Sciatic nerve (tissue), 2 donors: Measurements from ENCODE around the gene ICAM4. TPM values are rescaled to one million over a fixed set of nuclear protein-coding genes. Genes with fewer than 3 reads are reported as not detected.

Experiments
- ATAC-seq: fragments of 200-7000 bp; cut with Tn5 transposase; one replicate; pipeline ENCODE4 v1.9.1; 2020; ENCODE audit warnings: mild to moderate bottlenecking, moderate library complexity
- DNase-seq: peaks from one replicate; pipeline ENCODE4 v3.0.0-alpha.2; 2020; ENCODE audit warnings: low spot score
- intact Hi-C: fragments of 100-400 bp; cut with DNase I; formaldehyde crosslinking; loops from one replicate; pipeline ENCODE4 v1.14.2; 2022
- total RNA-seq: library from RNA; stranded (reverse); fragmentation: NEBNext Ultra II Directional; extraction: Animal tissue kit (Norgen Biotek cat#: 25700); gene quantifications from one replicate; pipeline ENCODE4 v1.2.1, GENCODE V29; 2021
- donor health status: DM: no; HTN: no; CAD: no.
- donor health status: DM: no; HTN: no; CAD: no.

The ICAM4 gene
- total RNA-seq, 1 donor from 2014 or later = not detected

GRCh38 chr19:10309423-10309822 lies 22.7 kb downstream of the ICAM4 start, which contains the start of gene ZGLP1:
TSS of gene ZGLP1 (minus strand) at chr19:10309815.
- intact Hi-C loops = no loop called here
- DNase-seq (no peak), ATAC-seq (peak; percentile 16)

- DNase-seq (peak; percentile 94), ATAC-seq (peak; percentile 94)
- intact Hi-C loops = loop anchor here (2.0 kb wide), 1 partner anchor 17 kb away; the partner anchor contains the start of gene RAVER1
Measured at GRCh38 chr19:10315335-10316214, 28.8 kb downstream of the ICAM4 start, which contains the start of gene FDX2. TSS of gene FDX2 (minus strand) at chr19:10316015. CDS start at chr19:10315996, 19 bp downstream.

- DNase-seq (no peak), ATAC-seq (peak; percentile 35)
- intact Hi-C loops = loop anchor here (2.0 kb wide), 1 partner anchor 16 kb away; the partner anchor contains the start of gene RAVER1
Measured at GRCh38 chr19:10316229-10317044, 29.7 kb downstream of the ICAM4 start.

- ATAC-seq (no peak), DNase-seq (no peak)
- intact Hi-C loops = loop anchor here (2.0 kb wide), 1 partner anchor 16 kb away; the partner anchor contains the start of gene RAVER1
Measured at GRCh38 chr19:10317045-10317856, 30.5 kb downstream of the ICAM4 start.

GRCh38 chr19:10317857-10318462 lies 31.2 kb downstream of the ICAM4 start:
- ATAC-seq (no peak), DNase-seq (no peak)
- intact Hi-C loops = loop anchor here (2.0 kb wide), 1 partner anchor 15 kb away; the partner anchor contains the start of gene RAVER1

DNA sequence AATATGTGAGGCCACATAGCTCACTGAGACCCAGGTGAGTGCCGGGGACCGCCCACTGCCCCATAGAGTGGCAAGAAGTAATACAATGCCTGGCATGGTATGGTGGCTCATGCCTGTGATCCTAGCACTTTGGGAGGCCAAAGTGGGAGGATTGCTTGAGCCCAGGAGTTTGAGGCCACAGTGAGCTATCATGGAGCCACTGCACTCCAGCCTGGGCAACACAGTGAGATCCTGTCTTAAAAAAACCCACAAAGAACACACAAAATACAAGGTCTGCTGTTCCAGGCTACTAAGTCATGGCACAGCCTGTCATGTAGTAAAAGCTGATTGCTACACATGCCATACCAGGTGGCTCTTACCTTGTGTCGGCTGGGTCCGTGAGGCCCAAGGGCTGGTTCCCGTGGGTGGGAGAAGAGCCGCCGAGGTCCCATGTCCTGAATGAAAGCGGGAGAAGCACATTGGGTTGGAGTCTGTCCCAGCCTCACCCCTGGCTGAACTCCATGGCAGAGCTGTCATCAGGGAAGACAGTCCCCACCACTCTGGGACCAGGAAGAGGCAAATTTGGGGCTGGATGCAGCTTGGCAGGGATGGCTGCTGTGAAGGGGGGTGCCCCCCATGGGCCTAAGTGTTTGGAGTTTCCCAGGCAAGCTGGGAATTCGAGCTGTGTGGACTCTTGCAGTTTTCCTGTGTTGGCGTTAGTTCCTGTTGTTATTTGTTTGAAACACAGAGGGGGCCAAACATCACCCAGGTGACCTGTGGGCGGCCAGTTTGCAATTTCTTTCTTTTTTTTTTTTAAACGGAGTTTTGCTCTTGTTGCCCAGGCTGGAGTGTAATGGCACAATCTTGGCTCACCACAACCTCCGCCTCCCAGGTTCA lies 32.3 kb downstream of the ICAM4 start:
- no peak for ATAC-seq
- intact Hi-C loops = no loop called here
- DNase-seq = no peak

DNA sequence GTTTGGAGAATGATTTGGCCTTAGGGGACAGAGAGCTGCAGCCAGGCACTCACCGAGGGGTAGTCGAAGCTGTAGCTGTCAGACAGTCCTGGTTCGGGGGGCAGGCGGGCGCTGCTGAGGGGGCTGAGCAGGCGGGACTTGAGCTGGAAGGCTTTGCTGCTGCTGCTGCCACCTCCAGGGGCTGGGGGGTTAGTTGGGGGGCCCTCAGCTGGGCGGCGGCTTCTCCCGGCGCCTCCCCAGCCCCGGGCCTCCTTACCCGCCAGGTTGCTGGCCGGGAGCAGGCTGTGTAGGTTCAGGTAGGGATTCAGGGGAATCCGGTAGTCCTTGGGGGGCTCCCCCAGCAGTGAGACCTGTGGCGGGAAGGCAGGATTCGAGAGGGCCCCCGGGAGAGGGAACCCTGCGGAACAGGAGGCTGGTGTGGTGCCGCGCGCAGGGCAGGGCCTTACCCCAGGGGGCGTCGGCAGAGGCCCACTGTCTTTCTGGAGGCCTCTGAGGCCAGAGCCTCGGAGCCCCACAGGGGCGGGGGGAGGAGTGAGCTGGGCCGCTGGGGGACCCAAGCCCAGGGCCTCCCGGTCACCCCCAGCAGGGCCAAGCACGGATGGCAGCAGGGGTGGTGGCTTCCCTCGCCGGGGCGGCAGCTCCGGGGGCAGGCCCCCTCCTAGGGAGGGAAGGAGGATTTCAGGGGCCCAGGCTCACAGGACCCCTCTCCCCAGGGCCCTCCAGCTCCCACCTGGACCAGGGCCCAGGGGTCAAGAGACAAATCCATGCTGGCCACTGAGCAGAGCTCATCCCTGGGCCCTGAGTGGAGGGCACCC lies 34.1 kb downstream of the ICAM4 start:
- ATAC-seq (no peak), DNase-seq (no peak)
- intact Hi-C loops = no loop called here

- ATAC-seq = no peak
- intact Hi-C loops = no loop called here
- no peak for DNase-seq
Measured at GRCh38 chr19:10321417-10321797, 34.7 kb downstream of the ICAM4 start.

DNA sequence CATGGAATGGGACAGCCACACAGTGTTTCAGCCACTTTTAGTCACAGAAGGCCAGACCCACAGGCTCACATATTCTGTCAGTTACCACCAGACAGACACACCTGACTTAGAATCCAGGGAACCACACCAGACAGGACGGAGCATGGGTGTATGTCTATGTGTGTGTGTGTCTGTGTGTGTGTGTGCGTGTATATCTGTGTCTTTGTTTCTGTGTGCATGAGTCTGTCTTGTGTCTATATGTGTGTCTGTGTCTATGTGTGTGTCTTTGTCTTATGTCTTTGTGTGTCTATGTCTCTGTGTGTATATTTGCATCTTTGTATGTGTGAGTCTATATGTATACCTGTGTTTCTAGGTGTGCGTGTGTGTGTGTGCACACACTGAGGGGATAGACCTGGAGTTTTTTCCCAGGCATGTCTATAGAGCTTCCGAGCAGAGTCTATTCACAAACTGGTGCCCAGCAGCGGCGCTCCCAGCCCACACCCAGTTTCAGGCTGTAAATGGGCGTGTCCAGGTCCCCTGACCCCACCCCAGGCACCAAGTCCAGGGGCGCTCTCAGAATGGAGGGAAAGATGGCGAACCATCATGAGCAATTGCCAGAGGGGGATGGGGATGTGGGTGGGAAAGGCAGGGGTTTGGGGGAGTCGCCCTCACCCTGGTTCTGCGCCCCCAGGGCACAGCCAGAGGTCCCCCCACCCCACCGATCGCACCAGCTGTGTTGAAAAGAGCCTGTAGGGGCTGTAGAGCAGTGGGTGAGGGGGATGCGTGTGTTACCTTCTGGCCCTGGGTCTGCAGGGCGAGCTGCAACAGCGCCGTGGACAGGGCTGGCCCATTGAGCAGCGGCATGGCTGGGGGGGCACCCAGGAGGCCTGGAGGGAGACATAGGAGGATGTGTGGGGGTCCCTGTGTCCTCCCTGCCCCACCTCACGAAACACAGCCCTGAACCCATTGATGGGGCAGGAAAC lies 35.4 kb downstream of the ICAM4 start:
- intact Hi-C loops = no loop called here
- ATAC-seq = no peak
- DNase-seq = no peak

DNA sequence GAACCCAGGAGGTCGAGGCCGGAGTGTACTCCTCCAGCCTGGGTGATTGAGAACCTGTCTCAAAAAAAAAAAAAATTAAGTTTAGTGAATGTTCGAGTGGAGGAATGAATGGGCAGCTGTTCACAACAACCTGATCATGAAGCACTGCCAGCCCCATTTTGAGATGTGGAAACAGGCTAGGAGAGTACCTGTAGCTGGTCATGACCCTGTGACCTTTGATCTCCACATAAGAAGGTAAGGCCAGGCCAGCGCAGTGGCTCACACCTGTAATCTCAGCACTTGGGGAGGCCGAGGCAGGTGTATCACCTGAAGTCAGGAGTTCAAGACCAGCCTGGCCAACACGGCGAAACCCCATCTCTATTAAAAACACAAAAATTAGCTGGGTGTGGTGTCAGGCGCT lies 39.0 kb downstream of the ICAM4 start:
- ATAC-seq (no peak), DNase-seq (no peak)
- intact Hi-C loops = no loop called here

DNA sequence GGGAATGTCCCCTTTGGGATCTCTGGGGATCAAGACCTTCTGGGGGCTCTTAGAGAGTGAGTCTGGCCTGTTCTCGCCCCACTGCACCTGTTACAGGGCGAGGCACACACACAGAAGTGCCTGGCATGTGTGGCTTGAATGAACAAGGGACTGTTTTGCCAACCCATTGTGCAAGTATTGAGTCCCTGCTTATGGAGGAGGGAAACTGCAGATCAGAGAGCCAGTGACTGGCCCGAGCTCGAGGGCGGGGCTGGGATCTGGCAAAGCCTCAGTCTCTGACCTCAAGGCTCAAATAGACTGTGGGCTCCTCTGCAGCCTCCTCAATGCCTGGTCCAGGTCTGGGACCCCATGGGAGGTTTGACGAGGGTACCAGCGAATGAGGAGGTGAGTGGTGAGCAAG lies 41.0 kb downstream of the ICAM4 start:
- DNase-seq = no peak
- intact Hi-C loops = no loop called here
- no peak for ATAC-seq

GRCh38 chr19:10328558-10329429 lies 42.0 kb downstream of the ICAM4 start:
- DNase-seq = no peak
- no peak for ATAC-seq
- intact Hi-C loops = no loop called here

DNA sequence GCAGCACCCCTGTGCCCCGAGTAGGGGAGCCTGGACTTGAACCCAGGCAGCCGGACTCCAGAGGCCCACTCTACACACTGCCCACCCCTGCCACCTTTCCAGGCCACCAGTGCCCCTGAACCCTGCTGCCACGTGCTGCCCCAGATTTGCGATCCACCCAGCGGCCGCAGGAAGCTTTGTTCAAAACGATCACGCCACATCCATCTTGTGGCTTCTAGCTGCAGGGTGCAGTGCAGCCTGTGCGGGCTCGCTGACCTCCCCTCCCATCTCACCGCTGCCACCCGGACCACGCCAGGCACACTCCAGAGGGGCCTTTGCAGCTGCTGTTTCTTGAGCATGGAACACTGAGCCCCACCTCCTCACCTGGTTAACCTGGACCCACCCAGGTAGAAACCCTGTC lies 42.8 kb downstream of the ICAM4 start:
- no peak for ATAC-seq
- intact Hi-C loops = no loop called here
- DNase-seq = no peak

DNA sequence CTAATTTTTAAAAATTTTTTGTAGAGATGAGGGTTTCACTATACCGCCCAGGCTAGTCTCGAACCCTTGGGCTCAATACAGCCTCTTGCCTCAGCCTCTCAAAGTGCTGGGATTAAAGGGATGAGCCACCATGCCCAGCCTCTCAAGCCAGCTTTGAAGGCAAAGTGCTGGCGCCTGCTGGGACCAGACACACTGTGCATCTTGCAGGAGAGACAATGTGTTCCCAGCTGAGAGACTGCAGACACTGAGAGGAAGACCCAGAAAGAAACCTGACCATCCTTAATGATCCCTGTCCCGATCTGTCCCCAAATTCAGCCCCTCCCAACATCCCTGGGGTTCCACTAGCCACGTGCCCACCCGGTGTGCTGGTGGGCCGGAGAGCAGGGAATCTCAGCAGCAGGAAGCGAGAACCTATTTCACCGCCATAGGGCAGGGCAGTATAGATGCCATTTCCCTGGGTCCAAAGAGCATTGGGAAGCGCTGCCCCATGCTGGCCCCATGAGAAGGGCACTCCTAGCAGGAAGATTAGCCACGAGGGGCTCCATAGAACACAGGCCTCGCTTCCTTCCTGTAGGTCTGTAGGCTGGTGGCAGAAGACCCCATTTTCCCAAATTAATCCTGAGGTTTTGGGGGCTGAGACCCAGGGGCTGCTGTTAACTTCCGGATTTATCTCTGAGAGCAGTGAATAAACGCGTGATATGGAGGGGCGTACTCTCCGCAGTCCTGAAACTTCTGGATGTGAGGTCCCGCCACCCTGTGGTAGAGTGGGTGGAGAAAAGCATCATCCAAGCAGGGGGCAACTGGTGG lies 45.6 kb downstream of the ICAM4 start:
- ATAC-seq = no peak
- intact Hi-C loops = loop anchor here (2.0 kb wide), 1 partner anchor 16 kb away; the partner anchor contains the start of gene FDX2

More for the DNA sequence above, 45.6 kb downstream of the ICAM4 start:
- no peak for DNase-seq
